NCI-H187 treated with DMSO at 0.1 percent for 48 hours (cell line): ENCODE results near the gene SLC25A4.
"Not testable (repeated sequence)": the region's sequence is repeated elsewhere in the genome, so short reads cannot be mapped to it uniquely, and the experiment has no call there.

Source experiments
- DNase-seq: peaks from one replicate; lab custom pipeline; 2025; lab: John Stamatoyannopoulos, UW

Gene SLC25A4

DNA sequence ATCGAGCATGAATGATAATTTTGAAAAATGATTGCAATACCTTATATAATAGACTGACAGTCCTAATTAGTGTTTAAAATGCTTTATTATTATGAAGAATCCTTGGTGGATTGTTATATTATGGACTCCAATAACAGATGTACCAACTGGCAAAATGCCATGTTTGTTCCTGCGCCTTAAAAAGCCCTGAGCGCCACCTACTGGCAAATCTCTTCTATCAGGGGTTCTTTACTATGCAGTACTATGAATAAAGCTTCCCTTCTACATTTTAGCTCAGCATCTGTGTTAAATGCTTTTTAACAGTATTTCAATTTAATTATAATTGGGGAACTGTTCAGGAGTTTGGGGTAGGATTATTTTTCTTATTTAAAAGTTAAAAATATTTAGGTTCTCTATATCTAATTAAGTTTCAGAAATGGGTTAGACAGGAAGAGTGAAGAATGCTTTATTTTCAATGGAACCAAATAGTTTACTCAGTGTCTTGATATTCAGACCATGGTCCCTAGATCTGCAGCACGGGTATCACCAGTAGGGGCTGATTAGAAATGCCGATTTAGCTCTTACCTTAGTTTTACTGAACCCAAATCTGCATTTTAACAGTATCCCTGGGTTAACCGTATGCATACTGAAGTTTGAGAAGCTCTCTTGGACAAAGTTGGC is 40.7 kb downstream of the SLC25A4 start:
- peak; percentile 15 for DNase-seq

DNA sequence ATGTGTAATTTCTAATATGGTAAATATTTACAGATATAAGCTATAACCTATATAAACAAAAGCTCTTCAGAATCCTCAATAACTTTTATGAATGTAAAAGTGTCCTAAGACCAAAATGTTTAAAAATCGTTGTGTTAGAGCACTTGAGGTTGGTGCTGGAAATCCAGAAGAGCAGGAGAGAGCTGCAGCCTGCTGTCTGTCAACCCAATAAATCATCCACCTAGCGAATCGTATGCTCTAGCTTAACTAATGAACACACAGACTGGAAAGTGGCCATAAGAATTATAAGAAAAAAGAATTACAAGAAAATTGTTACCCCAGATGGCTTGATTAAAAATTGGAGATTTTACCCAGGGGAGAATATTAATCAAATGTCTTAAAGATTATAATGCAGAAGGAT is 43.7 kb downstream of the SLC25A4 start:
- DNase-seq = no peak

DNA sequence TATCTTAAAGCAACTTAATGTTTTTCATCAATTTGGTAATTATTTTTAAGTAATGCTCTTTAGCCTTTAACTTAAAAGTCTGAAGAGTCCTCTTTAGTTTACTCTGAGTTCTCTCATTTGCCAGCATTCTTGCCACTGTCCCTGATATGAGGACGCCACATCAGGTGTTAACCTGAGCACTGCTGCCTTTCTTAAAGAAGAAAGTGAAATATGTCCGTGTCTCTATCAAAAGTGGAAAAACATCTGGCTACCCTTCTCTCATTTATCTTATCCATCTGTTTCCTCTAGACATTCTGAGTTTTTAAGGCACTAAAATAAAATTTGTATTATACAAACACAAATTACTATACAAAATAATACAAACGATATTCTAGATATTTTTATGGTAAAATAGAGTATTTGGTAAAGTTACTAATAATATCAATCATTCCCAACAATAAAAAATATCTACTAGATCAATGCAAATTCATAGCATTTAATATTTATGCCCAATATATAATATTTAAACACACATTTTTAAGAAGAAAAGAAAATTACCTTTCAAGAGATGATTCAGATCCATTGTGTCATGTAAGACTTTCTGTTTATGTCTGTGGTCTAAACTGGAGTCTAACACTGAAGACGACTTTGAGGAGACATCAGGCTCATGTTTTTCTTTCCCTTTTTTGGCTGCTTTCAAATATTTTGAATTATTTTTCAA is 46.7 kb downstream of the SLC25A4 start:
- no peak for DNase-seq

DNA sequence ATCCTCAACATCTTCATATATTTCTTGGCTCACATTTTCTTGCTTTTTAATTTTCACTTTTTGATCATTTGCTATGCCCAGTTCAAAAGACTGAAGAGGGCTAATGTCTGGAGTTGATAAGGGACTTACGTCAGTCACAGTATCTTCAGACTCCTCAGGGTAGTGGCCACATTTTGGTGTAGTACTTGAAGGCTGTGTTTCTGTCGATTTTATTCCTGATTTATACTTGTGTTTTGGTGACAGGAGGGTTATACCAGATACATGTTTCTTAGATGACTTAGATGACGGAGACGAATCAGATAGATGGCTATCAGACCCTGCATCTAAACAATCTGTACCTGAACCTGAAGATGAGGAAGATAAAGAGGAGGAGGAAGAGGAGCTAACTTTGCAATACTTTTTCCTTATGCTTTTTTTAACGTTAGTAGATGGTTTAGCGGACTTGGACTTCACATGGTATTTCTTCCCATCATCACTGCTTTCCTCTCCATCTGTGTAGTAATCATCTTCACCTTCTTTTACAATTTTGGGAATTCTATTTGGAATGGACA is 47.3 kb downstream of the SLC25A4 start:
- DNase-seq = no peak

DNA sequence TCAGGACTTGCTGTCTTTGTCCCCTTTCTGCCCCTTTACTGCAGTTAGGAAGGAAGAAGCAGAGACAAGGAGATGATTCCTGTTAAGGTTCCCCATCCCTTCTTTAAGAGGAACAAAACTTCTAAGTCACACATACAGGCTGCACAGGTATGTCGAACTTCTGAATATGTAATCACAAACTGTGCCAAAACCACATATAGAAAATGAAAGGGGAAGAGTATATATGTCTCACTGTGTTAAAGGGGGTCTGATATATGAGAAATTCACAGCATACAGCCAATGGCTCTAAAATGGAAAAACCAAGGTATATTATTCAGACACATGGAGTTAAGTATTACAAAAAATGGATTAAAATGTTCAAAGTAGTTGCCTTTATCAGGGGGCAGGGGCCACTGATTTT is 49.0 kb downstream of the SLC25A4 start:
- no peak for DNase-seq

DNA sequence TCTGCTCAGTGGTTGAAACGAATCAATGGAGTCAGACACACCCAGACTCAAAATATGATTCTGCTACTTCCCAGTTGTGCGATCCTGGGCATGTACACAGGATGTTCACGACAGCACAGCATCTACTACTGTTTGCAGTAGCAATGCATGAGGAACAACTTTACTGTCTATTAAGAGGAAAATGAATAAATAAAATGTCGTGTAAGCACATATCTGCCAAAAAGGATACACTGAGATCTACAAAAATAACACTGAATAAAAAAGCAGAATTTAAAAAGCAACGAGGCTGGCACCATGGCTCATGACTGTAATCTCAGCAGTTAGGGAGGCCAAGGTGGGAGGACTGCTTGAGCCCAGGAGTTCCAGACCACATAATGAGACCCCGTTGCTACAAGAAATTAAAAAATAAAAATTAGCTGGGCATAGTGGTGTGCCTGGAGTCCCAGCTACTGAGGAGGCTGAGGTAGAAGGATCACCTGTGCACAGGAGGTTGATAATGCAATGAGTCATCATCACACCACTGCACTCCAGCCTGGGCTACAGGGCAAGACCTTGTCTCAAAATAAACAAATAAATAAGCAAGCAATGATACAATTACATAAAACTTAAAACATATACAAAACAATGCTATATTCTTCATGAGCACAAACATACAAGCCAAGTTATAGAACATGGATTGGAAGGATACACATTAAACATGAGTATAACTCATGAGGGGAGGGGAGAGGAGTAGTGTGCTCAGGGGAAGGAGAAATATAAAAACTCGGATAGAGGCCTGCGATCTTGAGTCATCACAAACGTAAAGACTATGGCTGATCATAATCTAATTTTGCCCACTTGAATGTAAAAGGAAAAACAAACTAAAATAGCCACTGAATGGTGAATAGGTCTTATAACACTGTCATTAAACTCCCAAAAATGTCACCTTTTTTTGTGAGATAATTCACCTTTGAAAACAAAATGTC is 52.1 kb downstream of the SLC25A4 start:
- no peak for DNase-seq

DNA sequence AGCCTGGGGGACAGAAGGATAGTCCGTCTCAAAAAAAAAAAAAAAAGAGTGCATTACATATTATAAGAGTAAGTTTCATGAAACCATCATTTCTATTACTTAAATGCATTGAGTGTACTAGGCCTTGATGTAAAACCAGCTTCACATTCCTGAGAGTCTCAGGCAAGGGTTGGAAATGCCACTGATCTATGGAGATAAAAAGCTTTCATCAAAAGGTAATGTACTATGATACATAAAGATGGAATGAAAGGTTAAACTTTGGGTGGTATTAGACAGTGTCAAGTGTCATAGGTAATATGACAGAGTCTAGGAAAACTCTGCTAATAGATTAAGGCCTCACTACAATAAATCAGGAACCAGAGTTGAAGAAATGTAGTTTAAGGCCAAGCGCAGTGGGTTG is 53.4 kb downstream of the SLC25A4 start:
- DNase-seq = no peak

DNA sequence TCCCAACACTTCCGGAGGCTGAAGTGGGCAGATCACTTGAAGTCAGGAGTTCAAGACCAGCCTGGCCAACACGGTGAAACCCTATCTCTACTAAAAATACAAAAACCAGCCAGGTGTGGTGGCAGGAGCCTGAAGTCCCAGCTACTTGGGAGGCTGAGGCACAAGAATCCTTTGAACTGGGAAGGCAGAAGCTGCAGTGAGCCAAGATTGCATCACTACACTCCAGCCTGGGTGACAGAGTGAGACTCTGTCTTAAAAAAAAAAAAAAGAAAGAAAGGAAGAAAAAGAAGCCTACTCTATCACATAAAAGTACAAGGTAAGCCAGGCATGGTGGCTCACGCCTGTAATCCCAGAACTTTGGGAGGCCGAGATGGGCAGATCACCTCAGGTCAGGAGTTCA is 55.1 kb downstream of the SLC25A4 start:
- not testable (repeated sequence) for DNase-seq
